B cell (primary cell): ENCODE data around the gene VAV3. TPM values are rescaled to one million over a fixed set of nuclear protein-coding genes. Genes with fewer than 3 reads are reported as not detected.

Experiments
- ATAC-seq: fragments of 200-7000 bp; cut with Tn5 transposase; one replicate; pipeline ENCODE4 v1.10.0; 2021; ENCODE audit warnings: low read depth, mild to moderate bottlenecking, moderate number of reproducible peaks, moderate library complexity
- CTCF ChIA-PET: fragments of 350-600 bp; sonication (Branson Sonifier 250); formaldehyde crosslinking; loops from one replicate; lab custom pipeline; 2021; ENCODE audit warnings: antibody characterized with exemption, inconsistent platforms; lab: Charles Lee
- POLR2A ChIA-PET: fragments of 350-600 bp; sonication (Branson Sonifier 250); formaldehyde crosslinking; loops from one replicate; lab custom pipeline; 2021; ENCODE audit warnings: antibody characterized with exemption; lab: Charles Lee
- DNase-seq: peaks from one replicate; pipeline ENCODE4 v3.0.0; 2013
- H2AFZ ChIP-seq: 2 replicates; pipeline ENCODE4 v1.6.1; 2012; ENCODE audit warnings: mild to moderate bottlenecking, low read depth, low read length; ENCODE audit not compliant: insufficient read depth, poor library complexity, severe bottlenecking
- H3K27ac ChIP-seq, 2 donors: 1 replicate in 1 of 2; 2 replicates in 1 of 2; pipeline ENCODE4 v1.5.1; 2012 to 2013; ENCODE audit warnings: low read length in 2 of 2, mild to moderate bottlenecking in 2 of 2, moderate library complexity in 1 of 2
- H3K27me3 ChIP-seq, 4 experiments: fragments of 200-600 bp in 1 of 4; sonication (generic) in 1 of 4; replicated peaks in 1 of 4; 1 replicate in 2 of 4; 2 replicates in 2 of 4; pipeline versions ENCODE4 v1.6.1 to v1.7.0; 2013 to 2016; ENCODE audit warnings: low read length in 3 of 4, mild to moderate bottlenecking in 2 of 4, mixed read lengths in 1 of 4, moderate library complexity in 1 of 4; ENCODE audit not compliant: insufficient read depth in 4 of 4, control insufficient read depth in 3 of 4; ENCODE audit errors: control extremely low read depth in 1 of 4
- H3K36me3 ChIP-seq, 2 experiments: replicated peaks in 1 of 2; 1 replicate in 1 of 2; 2 replicates in 1 of 2; pipeline versions ENCODE4 v1.6.1 to v1.7.1; 2013; ENCODE audit warnings: low read length in 1 of 2; ENCODE audit not compliant: insufficient read depth in 2 of 2, control insufficient read depth in 1 of 2; ENCODE audit errors: control extremely low read depth in 1 of 2, extremely low read depth in 1 of 2
- H3K4me1 ChIP-seq, 2 donors: fragments of 200-600 bp in 1 of 2; sonication (generic) in 1 of 2; 1 replicate in 1 of 2; 2 replicates in 1 of 2; pipeline versions ENCODE4 v1.5.1 to v1.6.1; 2013 to 2017; ENCODE audit warnings: low read length in 2 of 2; ENCODE audit not compliant: control insufficient read depth in 2 of 2, insufficient read depth in 2 of 2
- H3K4me2 ChIP-seq: replicated peaks from 2 replicates; pipeline ENCODE3; 2012; ENCODE audit warnings: mild to moderate bottlenecking, low read depth, low read length; ENCODE audit not compliant: poor library complexity, severe bottlenecking
- H3K4me3 ChIP-seq, 5 experiments: fragments of 200-600 bp in 1 of 5; sonication (generic) in 1 of 5; 1 replicate in 3 of 5; 2 replicates in 2 of 5; pipeline versions ENCODE4 v1.5.1 to v1.7.0; 2011 to 2016; ENCODE audit warnings: low read length in 4 of 5, mild to moderate bottlenecking in 4 of 5, low read depth in 2 of 5, control low read depth in 1 of 5, moderate library complexity in 1 of 5; ENCODE audit not compliant: insufficient read depth in 1 of 5; ENCODE audit errors: control extremely low read depth in 1 of 5, extremely low read depth in 1 of 5
- H3K79me2 ChIP-seq: fragments of 200-600 bp; sonication (generic); one replicate; pipeline ENCODE4 v1.6.0; 2016; ENCODE audit warnings: low read length; ENCODE audit not compliant: control insufficient read depth, insufficient read depth
- H3K9ac ChIP-seq: fragments of 200-600 bp; sonication (generic); 2 replicates; pipeline ENCODE4 v1.6.1; 2017; ENCODE audit warnings: mild to moderate bottlenecking, low read length, moderate library complexity
- H3K9me3 ChIP-seq, 3 donors: one replicate each; pipeline versions ENCODE4 v1.6.1 to v1.7.1; 2013; ENCODE audit warnings: low read length in 2 of 3; ENCODE audit not compliant: control insufficient read depth in 2 of 3, insufficient read depth in 1 of 3; ENCODE audit errors: control extremely low read depth in 1 of 3
- H4K20me1 ChIP-seq: 2 replicates; pipeline ENCODE4 v1.6.0; 2012; ENCODE audit warnings: mild to moderate bottlenecking, low read length; ENCODE audit not compliant: insufficient read depth, control insufficient read depth, poor library complexity, severe bottlenecking
- H3K27ac Mint-ChIP-seq: one replicate; pipeline ENCODE4 v1.8.0; 2021; ENCODE audit warnings: mixed read lengths
- H3K27me3 Mint-ChIP-seq: one replicate; pipeline ENCODE4 v1.8.0; 2021; ENCODE audit warnings: mixed read lengths
- H3K4me1 Mint-ChIP-seq: one replicate; pipeline ENCODE4 v1.8.0; 2021; ENCODE audit warnings: mixed read lengths
- H3K4me3 Mint-ChIP-seq: one replicate; pipeline ENCODE4 v1.8.0; 2021; ENCODE audit warnings: mixed read lengths
- H3K9me3 Mint-ChIP-seq: one replicate; pipeline ENCODE4 v1.8.0; 2022; ENCODE audit warnings: mixed read lengths; ENCODE audit not compliant: insufficient read depth
- EZH2 ChIP-seq: IDR thresholded peaks from 2 replicates; pipeline ENCODE4 v1.6.1; 2012; ENCODE audit warnings: borderline replicate concordance, low read depth, mild to moderate bottlenecking, moderate library complexity, low read length; ENCODE audit not compliant: insufficient read depth, poor library complexity, severe bottlenecking
- WGBS: methylation state at CpG from one replicate; pipeline ENCODE4 v1.1.5; 2013; ENCODE audit warnings: missing lambda C conversion rate; ENCODE audit not compliant: insufficient coverage; 5-methylcytosine and 5-hydroxymethylcytosine counted together
- intact Hi-C: fragments of 100-400 bp; cut with micrococcal nuclease; formaldehyde crosslinking; loops from one replicate; pipeline ENCODE4 v1.10.0; 2022
- polyA plus RNA-seq: library from polyadenylated mRNA; depleted of rRNA; stranded (reverse); fragments of >200 nt; gene quantifications from 2 replicates; pipeline ENCODE4 v1.2.3, GENCODE V29; 2012
- total RNA-seq, 2 donors: library from RNA; stranded (reverse); fragments of 120-200 nt in 1 of 2; gene quantifications; 1 replicate in 1 of 2; 2 replicates in 1 of 2; pipeline versions ENCODE4 v1.2.3 to v1.2.4, GENCODE V29; 2013 to 2022
- TF ChIP-seq, protein P1 (sequence below): fragments of 200-600 bp; IDR thresholded peaks from one replicate; pipeline ENCODE4 v1.8.0; 2022; ENCODE audit warnings: antibody characterized with exemption, mild to moderate bottlenecking

Gene VAV3
- total and polyA plus RNA-seq, 2 donors (not counting 1 experiment from before 2014, with no cell fraction given) = 14.8 to 32.5 TPM

DNA sequence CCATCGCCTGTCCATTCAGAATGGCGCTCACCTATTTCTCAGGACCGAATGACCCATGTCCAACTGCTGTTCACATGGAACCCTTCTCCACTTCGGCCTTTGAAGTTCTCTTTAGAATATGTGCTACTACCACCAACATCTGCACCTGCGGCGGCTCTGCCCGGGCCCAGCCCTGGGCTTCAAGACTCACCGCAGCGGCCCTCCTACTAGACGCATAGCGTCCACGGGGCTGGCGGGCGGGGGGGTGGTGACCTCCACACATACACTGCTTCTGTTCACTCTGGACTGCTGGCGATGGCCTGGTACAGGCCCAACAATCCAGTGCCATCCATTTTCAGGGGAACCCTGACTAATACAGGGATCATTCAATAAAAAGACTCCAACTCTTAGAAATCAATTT is 394.2 kb downstream of the VAV3 start:
- Histone ChIP-seq H3K27me3 (no peaks in the 10 kb centered on the region), H3K4me1 (no peaks in the 10 kb centered on the region), H2AFZ (no peak overlapping the region), H4K20me1 (no peaks in the 10 kb centered on the region), H3K9ac (no peak overlapping the region), H3K4me2 (no peak overlapping the region), H3K9me3 (peaks cover 0 to 6% (median 0%) of the 10 kb centered on the region in 3 donors), H3K4me3 (no peak overlapping the region), H3K36me3 (peaks cover 0 to 22% of the 10 kb centered on the region in 2 experiments), H3K27ac (no peak overlapping the region), H3K79me2 (no peaks in the 10 kb centered on the region)
- no peak overlapping the region for H3K4me3 Mint-ChIP-seq
- TF ChIP-seq, protein P1, sequence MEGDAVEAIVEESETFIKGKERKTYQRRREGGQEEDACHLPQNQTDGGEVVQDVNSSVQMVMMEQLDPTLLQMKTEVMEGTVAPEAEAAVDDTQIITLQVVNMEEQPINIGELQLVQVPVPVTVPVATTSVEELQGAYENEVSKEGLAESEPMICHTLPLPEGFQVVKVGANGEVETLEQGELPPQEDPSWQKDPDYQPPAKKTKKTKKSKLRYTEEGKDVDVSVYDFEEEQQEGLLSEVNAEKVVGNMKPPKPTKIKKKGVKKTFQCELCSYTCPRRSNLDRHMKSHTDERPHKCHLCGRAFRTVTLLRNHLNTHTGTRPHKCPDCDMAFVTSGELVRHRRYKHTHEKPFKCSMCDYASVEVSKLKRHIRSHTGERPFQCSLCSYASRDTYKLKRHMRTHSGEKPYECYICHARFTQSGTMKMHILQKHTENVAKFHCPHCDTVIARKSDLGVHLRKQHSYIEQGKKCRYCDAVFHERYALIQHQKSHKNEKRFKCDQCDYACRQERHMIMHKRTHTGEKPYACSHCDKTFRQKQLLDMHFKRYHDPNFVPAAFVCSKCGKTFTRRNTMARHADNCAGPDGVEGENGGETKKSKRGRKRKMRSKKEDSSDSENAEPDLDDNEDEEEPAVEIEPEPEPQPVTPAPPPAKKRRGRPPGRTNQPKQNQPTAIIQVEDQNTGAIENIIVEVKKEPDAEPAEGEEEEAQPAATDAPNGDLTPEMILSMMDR = no peak
- no peak for TF ChIP-seq EZH2
- H3K4me1 Mint-ChIP-seq = no peaks in the 10 kb centered on the region
- intact Hi-C loops = no loop called here
- WGBS = 99% methylated on average over 15 of the region's 15 CpGs
- DNase-seq (no peak), ATAC-seq (no peak)
- ChIA-PET POLR2A (no interaction called here), CTCF (no interaction called here)
- peaks cover 3% of the 10 kb centered on the region for H3K9me3 Mint-ChIP-seq
- no peaks in the 10 kb centered on the region for H3K27me3 Mint-ChIP-seq
- H3K27ac Mint-ChIP-seq = no peak overlapping the region

GRCh38 chr1:107563441-107563840 is 401.5 kb downstream of the VAV3 start:
- no peaks in the 10 kb centered on the region for H3K27me3 ChIP-seq
- H3K9ac ChIP-seq = no peak overlapping the region
- H4K20me1 ChIP-seq = no peaks in the 10 kb centered on the region
- H3K79me2 ChIP-seq = no peaks in the 10 kb centered on the region
- H3K36me3 ChIP-seq = no peaks in the 10 kb centered on the region
- no peak for ATAC-seq
- intact Hi-C loops = no loop called here
- H3K4me2 ChIP-seq = no peak overlapping the region
- Mint-ChIP-seq H3K9me3 (no peaks in the 10 kb centered on the region), H3K4me3 (no peak overlapping the region), H3K4me1 (no peaks in the 10 kb centered on the region), H3K27me3 (no peaks in the 10 kb centered on the region), H3K27ac (no peak overlapping the region)
- no peak for DNase-seq
- H2AFZ ChIP-seq = no peak overlapping the region
- no peak overlapping the region for H3K27ac ChIP-seq
- no peaks in the 10 kb centered on the region for H3K9me3 ChIP-seq
- CTCF ChIA-PET = no interaction called here
- POLR2A ChIA-PET = no interaction called here
- TF ChIP-seq, protein P1 = no peak
- TF ChIP-seq EZH2 = no peak
- WGBS = 100% methylated on average over 2 of the region's 3 CpGs
- H3K4me3 ChIP-seq = no peak overlapping the region
- no peaks in the 10 kb centered on the region for H3K4me1 ChIP-seq
